ENCODE measurements around the gene ADM2. TPM values are rescaled to one million over a fixed set of nuclear protein-coding genes. Genes with fewer than 3 reads are reported as not detected.
"Not testable (repeated sequence)": the region's sequence is repeated elsewhere in the genome, so short reads cannot be mapped to it uniquely, and the experiment has no call there.

Gene ADM2, protein sequence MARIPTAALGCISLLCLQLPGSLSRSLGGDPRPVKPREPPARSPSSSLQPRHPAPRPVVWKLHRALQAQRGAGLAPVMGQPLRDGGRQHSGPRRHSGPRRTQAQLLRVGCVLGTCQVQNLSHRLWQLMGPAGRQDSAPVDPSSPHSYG
- total RNA-seq = not detected

DNA sequence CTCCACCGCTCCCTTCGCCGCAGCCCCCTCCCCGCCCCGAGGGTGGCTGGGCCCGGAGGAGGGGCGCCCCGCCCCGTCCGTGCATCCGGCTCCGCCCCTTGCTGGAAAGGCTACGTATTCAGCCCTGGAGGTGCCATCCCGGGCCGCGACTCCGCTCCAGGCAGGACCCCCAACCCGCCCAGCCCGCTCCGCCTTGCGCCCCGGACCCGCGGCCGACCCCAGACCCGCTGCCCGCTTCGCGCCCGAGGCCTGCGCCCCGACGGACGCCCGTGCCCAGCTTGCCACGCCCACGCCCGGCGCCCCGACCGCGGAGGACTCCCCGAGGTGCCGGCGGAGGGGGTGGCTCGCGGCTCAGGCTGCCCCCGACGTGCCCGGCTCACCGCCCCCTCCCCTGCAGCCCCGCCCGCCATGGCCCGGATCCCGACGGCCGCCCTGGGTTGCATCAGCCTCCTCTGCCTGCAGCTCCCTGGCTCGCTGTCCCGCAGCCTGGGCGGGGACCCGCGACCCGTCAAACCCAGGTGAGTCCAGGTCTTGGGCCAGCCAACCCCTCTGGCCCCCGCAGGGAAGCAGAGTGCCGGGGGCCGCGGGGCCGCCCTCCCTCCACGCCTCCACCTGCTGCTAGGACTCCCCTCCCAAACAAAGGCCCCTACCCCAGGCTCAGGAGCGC lies at the start of gene ADM2:
TSS of gene ADM2 (plus strand) at position 104 of the 667 bp plus-strand sequence. CDS start at position 409, 305 bp downstream.
- no peaks in the 10 kb centered on the region for H3K36me3 ChIP-seq
- WGBS, 2 donors = 7 to 10% methylated on average over 8 to 11 of the region's 70 CpGs
- H3K9me3 ChIP-seq = no peaks in the 10 kb centered on the region
- no peak for DNase-seq (ENCODE audit: low spot score in 2 of 2)
- H3K4me1 ChIP-seq = peaks cover 0 to 14% (median 7%) of the 10 kb centered on the region in 4 donors
- peak within 1 kb of the TSS in 2 of 4 donors; percentile 36 to 43 for H3K4me3 ChIP-seq
- TF ChIP-seq EP300 (IDR thresholded peaks at IDR 0.05) (no peak), POLR2A (IDR thresholded peaks at IDR 0.05) (no peak)
- TF ChIP-seq, protein P1, sequence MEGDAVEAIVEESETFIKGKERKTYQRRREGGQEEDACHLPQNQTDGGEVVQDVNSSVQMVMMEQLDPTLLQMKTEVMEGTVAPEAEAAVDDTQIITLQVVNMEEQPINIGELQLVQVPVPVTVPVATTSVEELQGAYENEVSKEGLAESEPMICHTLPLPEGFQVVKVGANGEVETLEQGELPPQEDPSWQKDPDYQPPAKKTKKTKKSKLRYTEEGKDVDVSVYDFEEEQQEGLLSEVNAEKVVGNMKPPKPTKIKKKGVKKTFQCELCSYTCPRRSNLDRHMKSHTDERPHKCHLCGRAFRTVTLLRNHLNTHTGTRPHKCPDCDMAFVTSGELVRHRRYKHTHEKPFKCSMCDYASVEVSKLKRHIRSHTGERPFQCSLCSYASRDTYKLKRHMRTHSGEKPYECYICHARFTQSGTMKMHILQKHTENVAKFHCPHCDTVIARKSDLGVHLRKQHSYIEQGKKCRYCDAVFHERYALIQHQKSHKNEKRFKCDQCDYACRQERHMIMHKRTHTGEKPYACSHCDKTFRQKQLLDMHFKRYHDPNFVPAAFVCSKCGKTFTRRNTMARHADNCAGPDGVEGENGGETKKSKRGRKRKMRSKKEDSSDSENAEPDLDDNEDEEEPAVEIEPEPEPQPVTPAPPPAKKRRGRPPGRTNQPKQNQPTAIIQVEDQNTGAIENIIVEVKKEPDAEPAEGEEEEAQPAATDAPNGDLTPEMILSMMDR (IDR thresholded peaks at IDR 0.05) = no peak
- H3K27ac ChIP-seq = peak within 1 kb of the TSS in 1 of 4 donors; percentile 45
- H3K27me3 ChIP-seq = peaks cover 4 to 58% of the 10 kb centered on the region in 2 donors

DNA sequence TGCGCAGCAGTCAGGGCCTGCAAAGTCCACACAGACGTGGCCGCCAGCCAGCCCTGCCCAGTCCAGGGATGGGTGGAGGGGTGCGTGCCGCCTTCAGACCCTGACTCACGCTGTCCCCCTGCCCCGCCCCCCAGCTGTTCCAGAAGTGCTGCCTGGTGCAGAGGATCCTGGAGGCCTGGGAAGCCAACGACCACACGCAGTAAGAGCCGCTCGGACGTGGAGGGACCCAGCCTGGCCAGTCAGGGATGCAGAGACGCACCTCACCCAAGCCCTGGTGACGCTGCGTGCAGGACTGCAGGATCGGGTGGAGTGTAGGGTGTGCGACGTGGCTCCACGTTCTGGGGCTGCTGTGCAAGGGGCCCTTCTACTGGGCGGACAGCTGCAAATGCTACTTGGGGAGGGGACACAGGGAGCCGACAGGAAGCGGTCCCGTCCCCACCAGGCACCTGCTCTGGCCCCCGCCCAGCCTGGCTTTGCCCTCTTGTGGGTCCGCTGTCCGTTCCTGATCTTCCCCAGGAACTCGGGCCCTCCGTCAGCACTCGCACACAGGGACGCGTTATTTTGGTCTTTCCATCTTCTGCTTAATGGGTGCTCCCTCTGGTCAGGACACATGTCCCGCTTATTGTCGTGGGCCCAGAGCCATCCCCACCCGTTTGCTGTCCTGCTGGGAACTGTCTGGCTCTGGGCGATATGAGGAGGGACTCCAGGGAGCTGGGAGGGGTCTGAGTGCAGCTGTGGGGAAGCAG lies 49.0 kb upstream of the ADM2 start:
- Histone ChIP-seq H3K36me3 (peaks cover 0 to 85% (median 21%) of the 10 kb centered on the region in 3 donors), H3K27me3 (no peaks in the 10 kb centered on the region), H3K4me3 (no peak overlapping the region), H3K27ac (no peak overlapping the region), H3K4me1 (no peaks in the 10 kb centered on the region), H3K9me3 (no peaks in the 10 kb centered on the region)
- WGBS, 2 donors = 92 to 96% methylated on average over 23 to 35 of the region's 35 CpGs
- TF ChIP-seq POLR2A (IDR thresholded peaks at IDR 0.05) = no peak
- TF ChIP-seq EP300 (IDR thresholded peaks at IDR 0.05) = no peak
- TF ChIP-seq, protein P1 (IDR thresholded peaks at IDR 0.05) = no peak
- DNase-seq (ENCODE audit: low spot score in 2 of 2) = no peak

DNA sequence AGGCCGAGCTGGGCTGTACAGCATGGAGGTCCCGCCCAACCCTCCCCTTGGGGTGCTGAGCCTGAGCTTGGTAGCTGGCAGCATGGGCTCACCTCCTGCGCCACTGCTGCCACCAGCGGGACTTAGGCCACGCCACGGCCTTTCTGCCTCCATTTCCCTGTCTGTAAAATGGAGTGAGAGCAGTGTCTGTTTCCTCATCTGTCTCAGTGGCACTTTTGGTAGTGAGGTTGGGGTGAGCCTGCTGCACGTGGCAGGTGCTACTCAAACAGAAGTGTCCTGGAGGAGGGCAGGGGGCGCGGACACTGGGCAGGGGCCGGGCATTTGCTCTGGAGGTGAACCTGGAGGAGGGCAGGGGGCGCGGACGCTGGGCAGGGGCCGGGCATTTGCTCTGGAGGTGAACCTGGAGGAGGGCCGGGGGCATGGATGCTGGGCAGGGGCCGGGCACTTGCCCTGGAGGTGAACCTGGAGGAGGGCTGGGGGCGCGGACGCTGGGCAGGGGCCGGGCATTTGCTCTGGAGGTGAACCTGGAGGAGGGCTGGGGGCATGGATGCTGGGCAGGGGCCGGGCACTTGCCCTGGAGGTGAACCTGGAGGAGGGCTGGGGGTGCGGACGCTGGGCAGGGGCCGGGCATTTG lies 48.3 kb upstream of the ADM2 start:
- WGBS, 2 donors = 87 to 97% methylated on average over 10 to 16 of the region's 24 CpGs
- peaks cover 0 to 85% (median 25%) of the 10 kb centered on the region in 3 donors for H3K36me3 ChIP-seq
- H3K4me3 ChIP-seq; H3K27ac ChIP-seq; H3K27me3 ChIP-seq; H3K9me3 ChIP-seq; H3K4me1 ChIP-seq; DNase-seq (ENCODE audit: low spot score in 2 of 2): not testable (repeated sequence)

DNA sequence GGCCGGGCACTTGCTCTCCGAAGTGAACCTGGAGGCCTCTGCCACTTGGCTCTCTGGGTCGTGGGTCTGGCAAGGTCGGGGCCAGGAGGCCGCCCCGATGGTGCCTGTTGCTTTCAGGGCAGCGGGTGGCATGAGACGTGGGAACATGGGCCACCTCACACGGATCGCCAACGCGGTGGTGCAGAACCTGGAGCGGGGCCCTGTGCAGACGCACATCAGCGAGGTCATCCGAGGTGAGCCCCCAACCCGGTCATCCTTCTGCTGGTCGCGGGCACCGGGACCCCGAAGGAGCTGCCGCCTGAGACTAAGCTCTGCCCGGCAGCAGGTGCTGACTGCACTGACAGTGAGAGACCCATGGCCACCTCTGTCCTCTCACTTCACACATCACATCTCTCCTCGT lies 46.5 kb upstream of the ADM2 start:
- H3K36me3 ChIP-seq = peaks cover 2 to 86% (median 28%) of the 10 kb centered on the region in 3 donors
- no peak for DNase-seq (ENCODE audit: low spot score in 2 of 2)
- TF ChIP-seq POLR2A (IDR thresholded peaks at IDR 0.05) (no peak), EP300 (IDR thresholded peaks at IDR 0.05) (no peak)
- TF ChIP-seq, protein P1 (IDR thresholded peaks at IDR 0.05) = no peak
- no peak overlapping the region for H3K27ac ChIP-seq
- no peaks in the 10 kb centered on the region for H3K4me1 ChIP-seq
- no peaks in the 10 kb centered on the region for H3K9me3 ChIP-seq
- H3K4me3 ChIP-seq = no peak overlapping the region
- H3K27me3 ChIP-seq = no peaks in the 10 kb centered on the region
- WGBS, 2 donors = 88 to 93% methylated on average over 21 to 24 of the region's 24 CpGs

DNA sequence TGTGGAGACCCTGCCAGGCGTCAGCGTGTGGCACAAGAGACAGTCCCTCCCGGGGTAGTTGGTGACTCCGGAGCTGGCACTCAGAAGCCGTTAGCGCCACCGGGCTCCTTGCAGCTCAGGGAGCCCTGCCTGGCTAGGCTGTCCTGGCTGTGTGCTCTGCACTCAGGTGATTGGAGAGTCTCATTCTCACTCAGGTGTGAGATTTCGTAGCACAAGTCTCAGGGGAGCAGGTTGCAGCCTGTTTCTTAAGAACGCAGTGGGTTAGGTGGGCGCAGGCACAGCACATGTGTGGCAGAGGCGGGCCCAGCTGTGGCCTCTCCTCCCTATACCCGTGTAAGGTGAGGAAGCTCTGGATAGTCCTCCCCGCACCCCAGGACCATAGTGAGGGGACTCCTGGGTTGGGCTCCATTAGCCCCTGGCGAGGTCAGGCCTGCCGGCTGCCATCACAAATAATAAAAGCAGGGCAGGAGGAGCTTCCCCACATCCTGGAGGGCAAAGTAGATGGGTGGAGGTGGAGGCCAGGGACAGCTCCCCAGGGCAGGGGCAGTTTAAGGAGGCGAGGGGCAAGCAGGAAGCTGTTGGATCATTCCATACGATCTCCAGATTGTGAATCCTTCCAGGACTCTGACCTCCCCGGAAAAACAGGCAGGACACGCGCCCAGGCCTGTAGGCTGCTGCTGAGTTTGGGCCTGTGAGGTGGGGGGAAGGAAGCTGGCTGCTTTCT lies 45.9 kb upstream of the ADM2 start:
- H3K36me3 ChIP-seq = peaks cover 2 to 86% (median 28%) of the 10 kb centered on the region in 3 donors
- no peak for DNase-seq (ENCODE audit: low spot score in 2 of 2)
- no peaks in the 10 kb centered on the region for H3K27me3 ChIP-seq
- no peaks in the 10 kb centered on the region for H3K9me3 ChIP-seq
- no peaks in the 10 kb centered on the region for H3K4me1 ChIP-seq
- no peak overlapping the region for H3K4me3 ChIP-seq
- 84 to 87% methylated on average over 18 to 20 of the region's 20 CpGs for WGBS, 2 donors
- no peak overlapping the region for H3K27ac ChIP-seq
- TF ChIP-seq POLR2A (IDR thresholded peaks at IDR 0.05) = no peak
- TF ChIP-seq, protein P1 (IDR thresholded peaks at IDR 0.05) = no peak
- TF ChIP-seq EP300 (IDR thresholded peaks at IDR 0.05) = no peak
